SK-N-SH treated with all-trans-retinoic acid at 6 μM for 48 hours (cell line): ENCODE data around the gene DDX1.

Experiments used
- ATAC-seq: fragments of 200-7000 bp; cut with Tn5 transposase; 3 replicates; pipeline ENCODE4 v1.9.1; 2020; ENCODE audit warnings: mild to moderate bottlenecking, moderate library complexity
- ARNTL ChIP-seq: fragments of 450-650 bp; formaldehyde crosslinking; IDR thresholded peaks from 2 replicates; pipeline ENCODE4 v1.5.0; 2020; ENCODE audit warnings: low read depth, mild to moderate bottlenecking, moderate library complexity, borderline replicate concordance
- CREB5 ChIP-seq: fragments of 250-450 bp; sonication (Bioruptor Pico); IDR thresholded peaks from 2 replicates; pipeline ENCODE4 v1.5.1; 2020; ENCODE audit warnings: low read depth, mild to moderate bottlenecking, moderate library complexity
- CSDC2 ChIP-seq: fragments of 250-450 bp; sonication (Bioruptor Pico); IDR thresholded peaks from 2 replicates; pipeline ENCODE4 v1.5.0; 2020; ENCODE audit warnings: mild to moderate bottlenecking, moderate library complexity
- CSRNP3 ChIP-seq: fragments of 250-450 bp; sonication (Bioruptor Pico); IDR thresholded peaks from 2 replicates; pipeline ENCODE4 v1.5.1; 2021; ENCODE audit warnings: mild to moderate bottlenecking, moderate library complexity
- ESRRG ChIP-seq: fragments of 250-450 bp; sonication (Bioruptor Pico); IDR thresholded peaks from 2 replicates; pipeline ENCODE4 v1.6.1; 2021; ENCODE audit warnings: mild to moderate bottlenecking
- GLIS3 ChIP-seq: fragments of 250-450 bp; sonication (Bioruptor Pico); IDR thresholded peaks from 2 replicates; pipeline ENCODE4 v1.5.0; 2020; ENCODE audit warnings: mild to moderate bottlenecking, moderate library complexity
- ISL1 ChIP-seq: fragments of 250-450 bp; sonication (Bioruptor Pico); IDR thresholded peaks from 2 replicates; pipeline ENCODE4 v2.1.2; 2022; ENCODE audit warnings: mild to moderate bottlenecking, moderate library complexity
- OSR1 ChIP-seq: fragments of 250-450 bp; sonication (Bioruptor Pico); IDR thresholded peaks from 2 replicates; pipeline ENCODE4 v1.8.0; 2022; ENCODE audit warnings: moderate library complexity, mild to moderate bottlenecking, inconsistent platforms
- PATZ1 ChIP-seq: fragments of 250-450 bp; sonication (Bioruptor Pico); IDR thresholded peaks from 2 replicates; pipeline ENCODE4 v1.8.0; 2020; ENCODE audit warnings: mild to moderate bottlenecking, moderate library complexity, borderline replicate concordance
- POU6F1 ChIP-seq: fragments of 250-450 bp; sonication (Bioruptor Pico); IDR thresholded peaks from 2 replicates; pipeline ENCODE4 v1.8.0; 2021; ENCODE audit warnings: low read depth, mild to moderate bottlenecking, moderate library complexity, borderline replicate concordance
- RARB ChIP-seq: fragments of 250-450 bp; sonication (Bioruptor Pico); IDR thresholded peaks from 2 replicates; pipeline ENCODE4 v1.8.0; 2021; ENCODE audit warnings: mild to moderate bottlenecking, moderate library complexity
- SNAI2 ChIP-seq: fragments of 250-450 bp; sonication (Bioruptor Pico); IDR thresholded peaks from 2 replicates; pipeline ENCODE4 v1.5.0; 2020; ENCODE audit warnings: mild to moderate bottlenecking, moderate library complexity
- TOX ChIP-seq: fragments of 250-450 bp; sonication (Bioruptor Pico); IDR thresholded peaks from 2 replicates; pipeline ENCODE4 v1.8.0; 2021; ENCODE audit warnings: mild to moderate bottlenecking, moderate library complexity, borderline replicate concordance
- TSHZ2 ChIP-seq: fragments of 250-450 bp; sonication (Bioruptor Pico); IDR thresholded peaks from 2 replicates; pipeline ENCODE4 v1.5.0; 2020; ENCODE audit warnings: mild to moderate bottlenecking, moderate library complexity
- ZC3H10 ChIP-seq: fragments of 250-450 bp; sonication (Bioruptor Pico); IDR thresholded peaks from 2 replicates; pipeline ENCODE4 v1.5.1; 2021; ENCODE audit warnings: mild to moderate bottlenecking, moderate library complexity
- ZFP30 ChIP-seq: fragments of 450-650 bp; formaldehyde crosslinking; IDR thresholded peaks from 2 replicates; pipeline ENCODE4 v1.5.0; 2022; ENCODE audit warnings: mild to moderate bottlenecking, moderate library complexity
- ZNF70 ChIP-seq: fragments of 450-650 bp; formaldehyde crosslinking; IDR thresholded peaks from 2 replicates; pipeline ENCODE4 v1.5.0; 2020; ENCODE audit warnings: mild to moderate bottlenecking, moderate library complexity
- ZNF8 ChIP-seq: fragments of 450-650 bp; formaldehyde crosslinking; IDR thresholded peaks from 2 replicates; pipeline ENCODE4 v1.5.0; 2020; ENCODE audit warnings: mild to moderate bottlenecking, moderate library complexity

DDX1 gene

GRCh38 chr2:15645300-15645699 is 53.6 kb downstream of the DDX1 start (continued):
- TF ChIP-seq CREB5 (CRISPR knock-in tag) (no peak), ISL1 (no peak), OSR1 (no peak), PATZ1 (CRISPR knock-in tag) (no peak), CSDC2 (no peak)

GRCh38 chr2:15645720-15646385 is 54.2 kb downstream of the DDX1 start:
- ATAC-seq: no peak
- TF ChIP-seq ZNF8 (CRISPR knock-in tag) (no peak), ARNTL (CRISPR knock-in tag) (no peak), CSRNP3 (no peak), ZFP30 (CRISPR knock-in tag) (no peak), RARB (CRISPR knock-in tag) (no peak), POU6F1 (CRISPR knock-in tag) (no peak), TOX (CRISPR knock-in tag) (no peak), CSDC2 (no peak), GLIS3 (CRISPR knock-in tag) (no peak), ISL1 (no peak)

GRCh38 chr2:15646661-15647060 is 55.0 kb downstream of the DDX1 start:
- no peak for TF ChIP-seq ISL1
- ATAC-seq: no peak

GRCh38 chr2:15647622-15648590 is 56.2 kb downstream of the DDX1 start:
- ATAC-seq: no peak
- TF ChIP-seq ESRRG (CRISPR knock-in tag) (no peak), POU6F1 (CRISPR knock-in tag) (no peak), ARNTL (CRISPR knock-in tag) (no peak), RARB (CRISPR knock-in tag) (no peak), OSR1 (no peak), CSRNP3 (no peak), GLIS3 (CRISPR knock-in tag) (no peak), ZC3H10 (CRISPR knock-in tag) (no peak), ZFP30 (CRISPR knock-in tag) (no peak), TOX (CRISPR knock-in tag) (no peak), CSDC2 (no peak), SNAI2 (CRISPR knock-in tag) (no peak), PATZ1 (CRISPR knock-in tag) (no peak), ISL1 (no peak), ZNF70 (no peak), TSHZ2 (no peak)
